NB4 (cell line): ENCODE measurements around the gene LRMDA.

Source experiments
- DNase-seq: peaks from one replicate; pipeline ENCODE4 v3.0.0; 2010; ENCODE audit warnings: low read depth
- H3K4me3 ChIP-seq: one replicate; pipeline ENCODE4 v1.5.1; 2011; ENCODE audit warnings: mild to moderate bottlenecking, low read depth, low read length, moderate library complexity
- MYC ChIP-seq: IDR thresholded peaks from 2 replicates; pipeline ENCODE4 v1.6.1; 2011; ENCODE audit warnings: low read depth, low read length
- POLR2A ChIP-seq: IDR thresholded peaks from 2 replicates; pipeline ENCODE4 v1.6.1; 2011; ENCODE audit warnings: mild to moderate bottlenecking; ENCODE audit not compliant: insufficient read length; ENCODE audit errors: extremely low read depth
- TF ChIP-seq, protein P1 (sequence below): IDR thresholded peaks from one replicate; pipeline ENCODE4 v1.5.1; 2012; ENCODE audit warnings: low read depth, low read length
- TF ChIP-seq, protein P2 (sequence below): IDR thresholded peaks from 2 replicates; pipeline ENCODE4 v1.6.1; 2011; ENCODE audit warnings: low read depth, low read length

Gene LRMDA

DNA sequence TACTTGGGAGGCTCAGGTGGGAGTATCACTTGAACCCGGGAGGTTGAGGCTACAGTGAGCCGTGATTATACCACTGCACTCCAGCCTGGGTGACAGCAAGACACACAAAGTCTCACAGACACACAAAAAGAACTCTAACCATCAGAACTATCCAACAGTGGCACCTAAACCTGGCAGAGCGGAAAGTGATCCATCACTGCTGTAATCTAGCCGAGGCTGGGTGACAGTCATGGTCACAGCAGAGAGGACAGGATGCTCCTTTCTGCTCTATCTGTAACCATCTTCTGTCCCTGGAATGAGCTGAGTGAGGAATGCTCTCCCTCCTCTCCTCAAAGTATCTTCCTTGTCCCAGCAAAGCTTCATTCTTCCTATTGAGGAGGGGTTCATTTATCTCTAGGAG, 656.6 kb downstream of the LRMDA start:
- no peak for DNase-seq
- no peak overlapping the region for H3K4me3 ChIP-seq
- no peak for TF ChIP-seq MYC
- TF ChIP-seq, protein P1, sequence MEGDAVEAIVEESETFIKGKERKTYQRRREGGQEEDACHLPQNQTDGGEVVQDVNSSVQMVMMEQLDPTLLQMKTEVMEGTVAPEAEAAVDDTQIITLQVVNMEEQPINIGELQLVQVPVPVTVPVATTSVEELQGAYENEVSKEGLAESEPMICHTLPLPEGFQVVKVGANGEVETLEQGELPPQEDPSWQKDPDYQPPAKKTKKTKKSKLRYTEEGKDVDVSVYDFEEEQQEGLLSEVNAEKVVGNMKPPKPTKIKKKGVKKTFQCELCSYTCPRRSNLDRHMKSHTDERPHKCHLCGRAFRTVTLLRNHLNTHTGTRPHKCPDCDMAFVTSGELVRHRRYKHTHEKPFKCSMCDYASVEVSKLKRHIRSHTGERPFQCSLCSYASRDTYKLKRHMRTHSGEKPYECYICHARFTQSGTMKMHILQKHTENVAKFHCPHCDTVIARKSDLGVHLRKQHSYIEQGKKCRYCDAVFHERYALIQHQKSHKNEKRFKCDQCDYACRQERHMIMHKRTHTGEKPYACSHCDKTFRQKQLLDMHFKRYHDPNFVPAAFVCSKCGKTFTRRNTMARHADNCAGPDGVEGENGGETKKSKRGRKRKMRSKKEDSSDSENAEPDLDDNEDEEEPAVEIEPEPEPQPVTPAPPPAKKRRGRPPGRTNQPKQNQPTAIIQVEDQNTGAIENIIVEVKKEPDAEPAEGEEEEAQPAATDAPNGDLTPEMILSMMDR, result no peak
- TF ChIP-seq, protein P2, sequence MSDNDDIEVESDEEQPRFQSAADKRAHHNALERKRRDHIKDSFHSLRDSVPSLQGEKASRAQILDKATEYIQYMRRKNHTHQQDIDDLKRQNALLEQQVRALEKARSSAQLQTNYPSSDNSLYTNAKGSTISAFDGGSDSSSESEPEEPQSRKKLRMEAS, result no peak
- TF ChIP-seq POLR2A, result no peak

DNA sequence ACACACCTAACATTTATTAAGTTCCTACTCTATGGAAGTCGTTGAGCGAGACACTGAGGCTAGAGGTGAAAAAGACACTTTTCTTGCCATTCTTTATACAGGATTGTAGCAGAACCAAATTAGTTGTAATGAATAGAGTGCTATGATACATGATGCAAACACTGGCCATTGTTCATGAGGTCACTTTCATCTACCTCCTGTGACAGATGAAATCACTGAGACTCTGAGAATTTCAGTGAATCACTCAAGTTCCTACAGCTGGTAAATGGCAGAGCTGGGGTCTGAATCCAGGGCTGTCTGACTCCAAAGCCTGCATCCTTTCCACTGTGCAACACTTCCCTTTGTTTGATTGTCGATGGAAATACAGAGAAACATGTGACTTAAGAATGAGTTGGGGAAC, 657.6 kb downstream of the LRMDA start:
- H3K4me3 ChIP-seq, result no peak overlapping the region
- no peak for TF ChIP-seq MYC
- TF ChIP-seq POLR2A, result no peak
- TF ChIP-seq, protein P2, result no peak
- TF ChIP-seq, protein P1, result no peak
- DNase-seq, result no peak

DNA sequence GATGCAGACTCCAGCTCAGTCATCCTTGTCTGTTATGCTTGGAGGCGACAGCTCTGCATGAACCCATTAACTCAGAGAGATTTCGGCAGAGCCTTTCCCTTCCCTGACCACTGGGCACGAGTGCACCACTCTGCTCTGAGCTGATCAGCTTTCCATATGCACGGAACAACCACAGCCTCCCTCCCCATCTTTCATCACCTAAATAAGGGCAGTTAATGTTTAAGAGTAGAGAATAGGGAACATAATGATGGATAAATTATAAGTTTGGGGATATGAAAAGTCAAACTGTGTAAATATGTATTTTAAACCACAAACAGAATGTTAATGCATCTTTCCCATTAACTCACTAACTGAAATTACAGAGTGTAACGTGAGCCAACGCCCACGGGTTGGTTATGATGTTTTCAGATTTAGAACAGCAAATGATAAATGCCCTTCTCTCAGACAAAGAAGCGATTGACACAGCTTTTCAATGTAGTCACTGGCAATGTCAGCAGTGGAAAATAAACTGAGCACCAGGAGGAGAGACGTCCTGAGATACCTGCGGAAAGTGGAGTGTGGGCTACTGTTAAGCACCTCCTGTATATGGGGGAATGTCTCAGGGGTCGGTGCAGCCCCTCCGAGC, 658.2 kb downstream of the LRMDA start:
- H3K4me3 ChIP-seq, result no peak overlapping the region
- DNase-seq, result no peak
- TF ChIP-seq MYC (no peak), POLR2A (no peak)
- TF ChIP-seq, protein P2, result no peak
- TF ChIP-seq, protein P1, result no peak

DNA sequence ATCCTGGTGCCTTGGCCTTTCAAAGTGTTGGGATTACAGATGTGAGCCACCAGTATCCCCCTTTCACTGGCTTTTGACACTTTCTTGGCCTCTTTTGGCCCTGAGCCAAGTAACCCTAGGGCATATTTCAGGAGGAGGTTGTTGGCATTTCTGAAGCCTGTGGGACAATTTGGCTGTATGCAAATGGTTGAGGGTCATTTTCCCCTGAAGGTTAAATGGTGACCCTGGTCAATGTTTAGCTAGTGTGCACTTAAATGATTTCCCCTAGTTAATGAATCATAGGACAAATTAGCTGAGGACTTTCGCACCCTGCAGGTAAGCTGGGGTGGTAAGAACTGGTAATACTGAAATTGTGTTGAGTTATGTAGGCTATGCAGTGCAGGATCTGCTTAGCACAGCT, 660.5 kb downstream of the LRMDA start:
- DNase-seq, result no peak
- TF ChIP-seq MYC, result no peak
- TF ChIP-seq, protein P1, result no peak
- TF ChIP-seq POLR2A, result no peak
- TF ChIP-seq, protein P2, result no peak
- no peak overlapping the region for H3K4me3 ChIP-seq

DNA sequence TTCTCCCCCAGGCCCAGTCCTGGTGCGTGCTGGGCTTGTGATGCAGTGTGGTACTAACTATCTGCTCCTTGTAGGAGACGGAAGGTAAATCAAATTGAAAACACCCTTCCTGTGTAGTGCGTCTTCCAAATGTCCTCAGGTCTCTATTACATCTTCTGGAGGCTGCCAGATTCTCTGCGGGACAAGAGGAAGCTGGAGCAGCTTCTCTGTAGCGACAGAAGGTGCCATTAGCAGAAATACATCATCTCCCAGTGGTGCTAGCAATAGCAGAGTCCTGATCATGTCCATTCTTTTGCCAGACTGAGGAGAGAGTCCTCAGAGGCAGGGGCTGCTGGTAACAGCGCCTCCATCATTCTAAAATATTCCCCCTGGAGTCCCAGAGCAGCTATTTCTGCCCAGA, 675.2 kb downstream of the LRMDA start:
- DNase-seq, result no peak
- no peak overlapping the region for H3K4me3 ChIP-seq
- TF ChIP-seq, protein P1, result no peak
- TF ChIP-seq, protein P2, result no peak
- no peak for TF ChIP-seq MYC
- no peak for TF ChIP-seq POLR2A
